Effector memory CD8-positive, alpha-beta T cell (primary cell): ENCODE results near the gene LPIN1.
"Not testable (repeated sequence)": the region's sequence is repeated elsewhere in the genome, so short reads cannot be mapped to it uniquely, and the experiment has no call there.

Experiments used
- ATAC-seq: fragments of 150-1000 bp; cut with Tn5 transposase; replicated peaks from 2 replicates; pipeline ENCODE4 v1.10.0; 2021; ENCODE audit warnings: mild to moderate bottlenecking, moderate library complexity
- DNase-seq, 3 experiments: peaks; one replicate each; pipeline ENCODE4 v3.0.0; 2021
- H3K27ac Mint-ChIP-seq, 2 donors: one replicate each; pipeline ENCODE4 v1.8.0; 2022; ENCODE audit warnings: mild to moderate bottlenecking in 2 of 2, mixed read lengths in 2 of 2, moderate library complexity in 2 of 2
- H3K27me3 Mint-ChIP-seq, 2 donors: one replicate each; pipeline ENCODE4 v1.8.0; 2022; ENCODE audit warnings: mixed read lengths in 2 of 2
- H3K36me3 Mint-ChIP-seq: one replicate; pipeline ENCODE4 v1.8.0; 2022; ENCODE audit warnings: mild to moderate bottlenecking, moderate library complexity, mixed read lengths; ENCODE audit not compliant: insufficient read depth
- H3K4me1 Mint-ChIP-seq, 2 donors: one replicate each; pipeline ENCODE4 v1.8.0; 2022; ENCODE audit warnings: low read depth in 2 of 2, mixed read lengths in 2 of 2
- H3K4me3 Mint-ChIP-seq, 2 donors: one replicate each; pipeline ENCODE4 v1.8.0; 2022; ENCODE audit warnings: mild to moderate bottlenecking in 2 of 2, mixed read lengths in 2 of 2, moderate library complexity in 2 of 2
- H3K9me3 Mint-ChIP-seq, 2 donors: one replicate each; pipeline ENCODE4 v1.8.0; 2022; ENCODE audit warnings: mixed read lengths in 2 of 2

LPIN1 gene

GRCh38 chr2:11850082-11850481 is 103.7 kb downstream of the LPIN1 start:
- Mint-ChIP-seq H3K27me3 (peaks cover 19 to 52% of the 10 kb centered on the region in 2 donors), H3K4me1 (peaks cover 0 to 2% of the 10 kb centered on the region in 2 donors), H3K27ac (no peak overlapping the region), H3K36me3 (no peaks in the 10 kb centered on the region), H3K4me3 (no peak overlapping the region), H3K9me3 (peaks cover 0 to 4% of the 10 kb centered on the region in 2 donors)
- no peak for ATAC-seq
- no peak for DNase-seq

GRCh38 chr2:11852526-11853196 is 106.2 kb downstream of the LPIN1 start:
- Mint-ChIP-seq H3K4me3 (no peak overlapping the region), H3K9me3 (peaks cover 0 to 4% of the 10 kb centered on the region in 2 donors), H3K27ac (no peak overlapping the region), H3K36me3 (no peaks in the 10 kb centered on the region), H3K4me1 (peaks cover 0 to 3% of the 10 kb centered on the region in 2 donors), H3K27me3 (peaks cover 23 to 72% of the 10 kb centered on the region in 2 donors)
- ATAC-seq, result no peak
- no peak for DNase-seq

GRCh38 chr2:11853197-11853588 is 106.8 kb downstream of the LPIN1 start:
- Mint-ChIP-seq H3K9me3 (no peaks in the 10 kb centered on the region), H3K27me3 (peaks cover 23 to 67% of the 10 kb centered on the region in 2 donors), H3K36me3 (no peaks in the 10 kb centered on the region), H3K4me1 (peaks cover 0 to 3% of the 10 kb centered on the region in 2 donors), H3K4me3 (no peak overlapping the region), H3K27ac (no peak overlapping the region)
- ATAC-seq (no peak), DNase-seq (no peak)

- peaks cover 0 to 1% of the 10 kb centered on the region in 2 donors for H3K4me1 Mint-ChIP-seq
- no peaks in the 10 kb centered on the region for H3K9me3 Mint-ChIP-seq
- no peak overlapping the region for H3K4me3 Mint-ChIP-seq
- ATAC-seq (no peak), DNase-seq (no peak)
- H3K27me3 Mint-ChIP-seq, result peaks cover 14 to 51% of the 10 kb centered on the region in 2 donors
- no peak overlapping the region for H3K27ac Mint-ChIP-seq
- no peaks in the 10 kb centered on the region for H3K36me3 Mint-ChIP-seq
These were observed 108.8 kb downstream of the LPIN1 start for GRCh38 chr2:11855064-11855760.

- H3K27me3 Mint-ChIP-seq, result peaks cover 14 to 51% of the 10 kb centered on the region in 2 donors
- peaks cover 0 to 1% of the 10 kb centered on the region in 2 donors for H3K4me1 Mint-ChIP-seq
- ATAC-seq (no peak), DNase-seq (no peak)
- H3K9me3 Mint-ChIP-seq, result no peaks in the 10 kb centered on the region
- H3K36me3 Mint-ChIP-seq, result no peaks in the 10 kb centered on the region
- H3K4me3 Mint-ChIP-seq, result no peak overlapping the region
- H3K27ac Mint-ChIP-seq, result peak overlapping the region in 1 of 2 donors; percentile 49
These were observed 109.7 kb downstream of the LPIN1 start for GRCh38 chr2:11856095-11856494.

DNA sequence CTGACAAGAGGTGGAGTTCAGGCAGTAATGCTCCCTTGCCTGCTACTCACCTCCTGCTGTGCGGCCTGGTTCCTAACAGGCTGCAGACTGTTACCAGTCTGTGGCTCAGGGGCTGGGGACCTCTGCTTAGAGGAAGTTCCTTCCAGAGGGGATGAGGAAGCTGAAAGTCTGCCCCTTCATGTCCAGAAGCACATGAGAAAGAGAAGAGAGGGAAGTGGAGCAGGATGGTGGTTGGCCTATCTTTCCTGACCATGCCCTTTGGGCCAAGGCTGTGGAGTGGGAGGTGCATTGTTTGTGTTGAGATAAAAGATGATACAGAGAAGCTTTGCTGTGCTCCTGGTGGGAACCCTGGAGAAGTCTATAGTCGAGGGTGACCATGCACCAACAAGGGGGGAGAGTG is 112.5 kb downstream of the LPIN1 start:
- H3K4me1 Mint-ChIP-seq, result peaks cover 3 to 8% of the 10 kb centered on the region in 2 donors
- H3K36me3 Mint-ChIP-seq, result peaks cover under 1% of the 10 kb centered on the region
- H3K27ac Mint-ChIP-seq, result no peak overlapping the region
- no peak for ATAC-seq
- H3K4me3 Mint-ChIP-seq, result no peak overlapping the region
- no peaks in the 10 kb centered on the region for H3K9me3 Mint-ChIP-seq
- no peak for DNase-seq
- peaks cover 15 to 29% of the 10 kb centered on the region in 2 donors for H3K27me3 Mint-ChIP-seq

GRCh38 chr2:11859975-11860374 is 113.5 kb downstream of the LPIN1 start:
- not testable (repeated sequence) for H3K4me1 Mint-ChIP-seq, DNase-seq, H3K4me3 Mint-ChIP-seq, H3K36me3 Mint-ChIP-seq, H3K27ac Mint-ChIP-seq, ATAC-seq, H3K9me3 Mint-ChIP-seq
- H3K27me3 Mint-ChIP-seq, result peaks cover 13 to 26% of the 10 kb centered on the region in 2 donors

DNA sequence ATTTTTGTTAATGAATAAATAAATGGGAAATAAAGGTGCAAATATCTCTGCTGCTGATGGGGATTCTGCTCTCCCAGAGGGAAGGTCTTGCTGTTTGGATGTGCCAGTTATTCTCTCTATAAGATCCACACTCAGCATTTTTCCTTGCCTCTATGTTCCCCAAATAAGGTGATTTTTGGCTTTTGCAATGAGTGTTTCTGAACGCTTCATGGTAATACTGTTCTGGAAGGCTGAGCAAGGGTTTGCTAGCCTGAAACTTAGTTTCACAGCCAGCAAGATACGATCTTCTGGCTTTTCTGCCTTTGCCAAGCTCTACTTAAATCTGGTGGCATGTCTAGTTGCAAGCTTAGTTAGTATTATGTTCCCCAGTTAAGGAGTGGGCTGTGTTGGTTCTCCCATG is 114.6 kb downstream of the LPIN1 start:
- Mint-ChIP-seq H3K9me3 (no peaks in the 10 kb centered on the region), H3K4me3 (no peak overlapping the region), H3K27me3 (peaks cover 8 to 15% of the 10 kb centered on the region in 2 donors), H3K27ac (no peak overlapping the region), H3K36me3 (peaks cover 4% of the 10 kb centered on the region), H3K4me1 (peaks cover 6 to 8% of the 10 kb centered on the region in 2 donors)
- ATAC-seq, result no peak
- no peak for DNase-seq

DNA sequence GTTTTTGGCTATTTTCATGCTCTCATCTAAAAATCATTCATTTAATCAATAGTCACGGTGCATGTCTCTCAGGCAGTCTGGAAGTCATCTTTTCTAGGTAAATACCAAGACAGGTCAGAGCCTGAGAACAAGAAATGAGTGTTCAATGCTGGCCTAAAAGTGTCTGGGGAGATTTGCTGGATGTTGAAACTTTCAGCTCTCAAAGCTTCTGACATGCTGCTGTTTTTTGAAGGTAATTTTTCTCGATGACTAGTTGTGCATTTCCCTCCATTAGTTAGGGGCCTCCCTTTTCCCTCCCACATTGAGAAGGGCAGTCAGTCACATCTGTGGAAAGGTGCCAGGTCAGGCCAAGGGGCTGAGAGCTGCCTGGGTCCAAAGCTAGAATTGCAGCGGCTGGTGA is 115.6 kb downstream of the LPIN1 start:
- peaks cover 5 to 8% of the 10 kb centered on the region in 2 donors for H3K27me3 Mint-ChIP-seq
- H3K36me3 Mint-ChIP-seq, result peaks cover 4% of the 10 kb centered on the region
- no peak overlapping the region for H3K27ac Mint-ChIP-seq
- ATAC-seq (no peak), DNase-seq (no peak)
- H3K4me3 Mint-ChIP-seq, result no peak overlapping the region
- no peaks in the 10 kb centered on the region for H3K9me3 Mint-ChIP-seq
- H3K4me1 Mint-ChIP-seq, result peaks cover 6 to 8% of the 10 kb centered on the region in 2 donors

GRCh38 chr2:11863103-11863502 is 116.7 kb downstream of the LPIN1 start:
- H3K4me3 Mint-ChIP-seq, result peak overlapping the region in 1 of 2 donors; percentile 23
- no peak for DNase-seq
- H3K27ac Mint-ChIP-seq, result no peak overlapping the region
- H3K9me3 Mint-ChIP-seq, result no peaks in the 10 kb centered on the region
- no peak for ATAC-seq
- peaks cover 6 to 8% of the 10 kb centered on the region in 2 donors for H3K4me1 Mint-ChIP-seq
- peaks cover 4% of the 10 kb centered on the region for H3K36me3 Mint-ChIP-seq
- H3K27me3 Mint-ChIP-seq, result peaks cover 0 to 8% of the 10 kb centered on the region in 2 donors

DNA sequence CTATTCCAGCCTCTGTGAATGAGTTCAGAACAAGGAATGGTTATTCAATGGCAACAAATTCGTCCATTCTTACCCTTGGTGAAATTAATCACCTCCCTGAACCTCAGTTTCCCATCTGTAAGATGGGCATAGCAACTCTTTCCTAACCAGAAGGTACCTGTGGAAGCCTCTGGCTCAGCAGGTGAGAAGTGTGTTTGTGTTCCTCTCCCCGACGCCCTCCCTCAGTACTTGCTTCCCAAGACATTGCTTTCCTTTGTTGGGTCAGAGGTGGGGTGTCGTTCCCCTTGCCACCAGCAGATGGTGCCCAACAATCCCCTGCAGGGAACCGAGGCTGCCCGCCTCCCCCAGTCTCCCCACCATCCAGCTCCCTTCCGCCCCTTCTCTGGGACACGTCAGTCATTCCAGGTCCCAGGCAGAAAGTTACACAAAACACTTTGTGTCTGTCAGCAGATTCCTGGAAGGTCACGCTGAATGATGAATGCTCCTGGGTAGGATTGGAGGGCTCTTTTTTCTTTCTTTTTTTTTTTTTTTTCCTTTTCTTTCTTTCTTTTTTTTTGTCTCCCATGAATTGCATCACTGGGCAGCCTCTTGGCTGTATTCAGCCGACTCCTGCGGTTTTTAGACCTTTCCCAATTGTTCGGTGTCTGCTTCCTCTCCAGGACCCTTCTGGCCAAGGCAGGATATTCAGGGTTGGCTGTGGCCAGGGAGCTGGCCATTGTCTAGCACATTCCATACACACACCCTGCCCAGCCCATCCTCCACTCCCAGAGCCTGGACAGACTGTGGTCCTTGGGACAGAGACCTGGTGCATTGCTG is 117.3 kb downstream of the LPIN1 start:
- peaks cover 4% of the 10 kb centered on the region for H3K36me3 Mint-ChIP-seq
- ATAC-seq, result peak; percentile 75
- DNase-seq, result peak; percentile 55 to 66 (median 66)
- H3K27ac Mint-ChIP-seq, result peak overlapping the region in 1 of 2 donors; percentile 32
- H3K9me3 Mint-ChIP-seq, result no peaks in the 10 kb centered on the region
- peak overlapping the region; percentile 4 to 23 for H3K4me3 Mint-ChIP-seq
- H3K4me1 Mint-ChIP-seq, result peaks cover 6 to 8% of the 10 kb centered on the region in 2 donors
- peaks cover 0 to 8% of the 10 kb centered on the region in 2 donors for H3K27me3 Mint-ChIP-seq

DNA sequence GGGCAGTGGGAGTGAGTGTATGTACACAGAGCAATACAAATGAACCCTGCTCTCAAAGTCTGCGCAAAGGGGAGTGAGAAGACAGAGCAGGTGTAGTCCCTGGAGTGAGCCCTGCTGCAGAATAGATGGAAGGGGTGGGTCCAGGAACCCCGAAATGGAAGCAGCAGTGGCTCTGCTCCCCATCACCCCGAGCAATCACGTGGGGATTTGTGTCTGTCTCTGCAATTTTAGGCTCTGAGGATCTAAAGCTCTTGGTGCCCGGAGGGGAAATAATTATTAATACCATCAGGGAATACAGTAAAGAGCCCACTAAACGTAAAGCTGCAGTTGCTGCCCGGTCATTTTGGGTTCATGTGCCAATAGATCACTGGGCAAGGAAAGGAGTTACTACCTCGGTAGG is 118.3 kb downstream of the LPIN1 start:
- no peak overlapping the region for H3K27ac Mint-ChIP-seq
- H3K9me3 Mint-ChIP-seq, result no peaks in the 10 kb centered on the region
- no peak overlapping the region for H3K4me3 Mint-ChIP-seq
- no peak for DNase-seq
- H3K4me1 Mint-ChIP-seq, result peaks cover 6 to 8% of the 10 kb centered on the region in 2 donors
- no peak for ATAC-seq
- H3K27me3 Mint-ChIP-seq, result peaks cover 0 to 8% of the 10 kb centered on the region in 2 donors
- peaks cover 4% of the 10 kb centered on the region for H3K36me3 Mint-ChIP-seq

GRCh38 chr2:11865378-11865777 is 118.9 kb downstream of the LPIN1 start:
- H3K27ac Mint-ChIP-seq, result no peak overlapping the region
- H3K4me1 Mint-ChIP-seq, result peaks cover 6 to 8% of the 10 kb centered on the region in 2 donors

More at GRCh38 chr2:11865378-11865777, 118.9 kb downstream of the LPIN1 start:
- peaks cover 0 to 8% of the 10 kb centered on the region in 2 donors for H3K27me3 Mint-ChIP-seq
- no peak for DNase-seq
- H3K36me3 Mint-ChIP-seq, result peaks cover 4% of the 10 kb centered on the region
- no peak for ATAC-seq
- no peak overlapping the region for H3K4me3 Mint-ChIP-seq
- H3K9me3 Mint-ChIP-seq, result no peaks in the 10 kb centered on the region
